Activated T-helper 1 cell treated with Interleukin-2 at 50 U/mL for 16 hours (primary cell): ENCODE results near the gene CNN3.

Experiments used
- DNase-seq: peaks from one replicate; pipeline ENCODE4 v3.0.0-alpha.2; 2020; ENCODE audit warnings: low read depth

CNN3 gene

GRCh38 chr1:94926915-94927404 is at the start of gene CNN3:
CNN3 (minus strand) TSS chr1:94927110; CDS start chr1:94926894, 216 bp downstream.
- peak; percentile 43 for DNase-seq

DNA sequence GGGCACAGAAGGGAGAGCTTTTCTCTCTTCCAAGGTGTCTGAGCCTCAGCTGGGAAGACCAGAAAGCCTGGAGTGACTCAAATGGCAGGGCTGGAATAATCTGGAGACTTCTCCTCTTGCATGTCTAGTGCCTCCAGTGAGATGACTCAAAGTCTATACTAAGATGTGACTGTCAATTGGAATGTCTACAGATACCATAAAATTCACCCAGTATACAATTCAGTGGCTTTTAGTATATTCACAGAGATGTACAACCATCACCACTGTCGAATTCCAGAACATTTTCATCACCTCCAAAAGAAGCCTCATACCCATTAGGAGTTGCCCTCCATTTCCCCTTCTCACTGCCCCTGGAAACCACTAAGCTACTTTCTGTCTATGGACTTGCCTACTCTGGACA is 47.9 kb upstream of the CNN3 start:
- no peak for DNase-seq

GRCh38 chr1:94974241-94974640 is 47.3 kb upstream of the CNN3 start:
- DNase-seq: no peak

- DNase-seq: no peak
These were observed 46.5 kb upstream of the CNN3 start for GRCh38 chr1:94973309-94973922.

GRCh38 chr1:94971491-94971924 is 44.6 kb upstream of the CNN3 start:
- DNase-seq: no peak

DNA sequence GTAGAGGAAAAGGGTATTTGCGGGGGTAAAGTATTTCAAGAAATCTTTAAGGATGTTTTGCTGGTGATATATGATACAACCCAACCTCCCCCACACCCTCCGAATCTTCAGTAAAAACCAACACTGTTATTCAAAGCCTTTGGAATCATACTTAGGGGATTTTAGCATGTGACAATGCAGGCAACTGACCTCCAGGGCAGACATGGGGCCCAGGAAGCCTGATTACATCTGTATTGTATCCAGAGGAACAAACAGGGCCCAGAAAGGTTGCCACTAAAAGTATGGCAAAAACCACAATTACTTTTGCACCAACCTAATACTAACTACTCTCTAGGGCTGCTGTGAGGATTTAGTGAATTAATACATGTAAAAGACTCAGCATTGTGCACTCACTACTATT is 43.9 kb upstream of the CNN3 start:
- DNase-seq: no peak

DNA sequence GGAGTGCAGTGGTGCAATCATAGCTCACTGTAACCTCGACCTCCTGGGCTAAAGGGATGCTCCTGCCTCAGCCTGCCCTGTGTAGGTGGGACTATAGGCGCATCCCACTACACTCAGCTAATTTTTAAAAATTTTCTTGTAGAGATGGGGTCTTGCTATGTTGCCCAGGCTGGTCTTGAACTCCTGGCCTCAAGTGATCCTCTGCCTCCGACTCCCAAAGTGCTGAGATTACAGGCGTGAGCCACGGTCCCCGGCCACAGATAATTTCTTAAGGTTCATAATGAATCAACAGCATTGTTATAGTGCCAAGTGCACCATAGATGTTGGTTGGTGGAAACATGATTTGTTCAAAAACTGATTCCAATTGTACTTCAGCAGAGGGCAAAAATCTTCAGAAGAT is 42.2 kb upstream of the CNN3 start:
- DNase-seq: no peak

GRCh38 chr1:94966033-94966432 is 39.1 kb upstream of the CNN3 start:
- no peak for DNase-seq

DNA sequence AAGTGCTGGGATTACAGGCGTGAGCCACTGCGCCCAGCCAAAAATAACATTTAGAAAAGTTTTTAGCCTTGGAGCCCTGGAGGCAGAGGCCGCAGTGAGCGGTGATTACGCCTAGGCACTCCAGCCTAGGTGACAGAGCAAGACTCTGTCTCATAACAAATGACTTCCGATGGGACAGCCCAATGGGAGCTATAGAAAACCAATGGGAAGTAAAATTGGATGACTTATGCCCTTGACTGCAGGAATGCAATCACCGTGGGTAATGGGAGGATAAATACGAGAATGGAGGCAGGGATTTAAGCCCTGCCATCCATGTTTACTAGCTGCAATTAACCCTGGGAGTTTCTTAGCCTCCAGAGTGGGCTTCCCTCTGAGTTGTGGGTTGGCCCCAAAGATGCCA is 37.0 kb upstream of the CNN3 start:
- no peak for DNase-seq

DNA sequence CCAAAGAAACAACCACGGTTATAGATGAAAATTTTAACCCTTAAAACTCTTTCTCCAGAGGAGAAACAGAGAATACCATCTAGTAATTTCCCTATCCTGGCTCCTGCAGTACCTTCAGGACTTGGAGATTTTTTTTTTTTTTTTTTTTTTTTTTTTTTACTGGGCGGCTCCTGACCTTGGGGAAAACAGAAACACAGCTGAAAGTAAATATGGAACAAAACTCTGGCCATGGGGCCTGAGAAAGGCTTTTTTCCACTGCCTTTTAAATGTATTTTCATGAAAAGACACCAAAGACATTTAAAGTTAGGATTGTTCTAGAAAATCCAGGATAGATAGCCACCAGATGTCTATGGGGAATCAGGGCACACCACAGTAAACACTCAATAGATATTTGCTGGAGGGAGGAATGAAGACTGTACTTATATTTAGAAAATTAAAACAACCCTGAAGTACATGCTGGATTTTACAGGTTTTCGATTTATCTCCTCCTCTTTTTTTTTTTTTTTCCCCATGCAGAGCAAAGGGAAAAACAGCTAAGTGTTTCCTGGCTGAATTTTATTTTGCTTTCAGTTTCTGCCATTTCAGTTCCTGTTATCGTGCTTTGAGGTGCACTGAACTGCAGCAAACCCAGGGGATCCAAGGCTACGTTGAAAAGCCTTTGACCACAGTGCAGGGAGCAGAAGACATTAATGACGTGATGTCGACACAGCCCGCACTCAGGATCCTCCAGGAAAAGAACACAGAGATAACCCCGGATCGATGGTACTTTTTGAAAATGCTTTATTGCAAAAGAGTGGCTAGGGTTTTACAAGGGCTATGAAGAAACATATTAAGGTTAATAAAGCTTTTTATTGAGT is 35.7 kb upstream of the CNN3 start:
- DNase-seq: no peak

DNA sequence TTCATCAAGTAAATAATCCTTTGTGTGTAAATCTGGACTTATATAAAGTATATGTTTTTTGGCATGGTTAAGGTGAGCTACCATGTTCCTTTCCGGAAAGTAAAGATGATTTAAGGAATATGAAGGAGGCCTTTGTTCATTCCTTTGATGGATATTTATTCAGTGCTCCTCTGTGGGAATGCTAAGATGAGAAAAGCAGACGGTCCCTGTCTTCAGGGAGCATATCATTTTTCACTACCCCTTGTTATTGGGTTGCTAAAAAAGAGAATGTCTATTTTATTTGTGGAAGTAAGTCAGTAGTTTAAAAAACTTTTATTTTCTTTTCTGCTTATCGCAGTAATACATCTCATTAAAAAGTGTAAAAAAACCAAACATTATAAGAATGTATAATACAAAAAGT is 35.1 kb upstream of the CNN3 start:
- no peak for DNase-seq

DNA sequence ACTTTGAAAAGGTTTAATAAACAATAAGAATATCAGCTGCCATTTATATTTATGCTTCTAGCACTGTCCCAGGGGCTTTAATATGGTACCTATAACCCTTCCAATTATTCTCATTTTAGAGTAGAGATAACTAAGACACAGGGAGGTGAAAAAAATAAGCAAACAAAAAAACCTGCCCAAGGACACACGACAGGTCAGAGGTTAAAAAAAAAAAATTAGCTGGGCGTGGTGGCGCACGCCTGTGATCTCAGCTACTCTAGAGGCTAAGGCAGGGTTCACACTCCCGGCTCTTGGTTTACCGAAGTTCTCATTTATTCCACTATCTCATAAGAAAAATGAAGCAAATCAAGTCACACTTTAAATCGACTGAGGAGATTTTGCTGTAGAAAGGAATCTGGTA is 34.7 kb upstream of the CNN3 start:
- DNase-seq: no peak

- no peak for DNase-seq
These were observed 31.2 kb upstream of the CNN3 start for GRCh38 chr1:94958081-94958480.

DNA sequence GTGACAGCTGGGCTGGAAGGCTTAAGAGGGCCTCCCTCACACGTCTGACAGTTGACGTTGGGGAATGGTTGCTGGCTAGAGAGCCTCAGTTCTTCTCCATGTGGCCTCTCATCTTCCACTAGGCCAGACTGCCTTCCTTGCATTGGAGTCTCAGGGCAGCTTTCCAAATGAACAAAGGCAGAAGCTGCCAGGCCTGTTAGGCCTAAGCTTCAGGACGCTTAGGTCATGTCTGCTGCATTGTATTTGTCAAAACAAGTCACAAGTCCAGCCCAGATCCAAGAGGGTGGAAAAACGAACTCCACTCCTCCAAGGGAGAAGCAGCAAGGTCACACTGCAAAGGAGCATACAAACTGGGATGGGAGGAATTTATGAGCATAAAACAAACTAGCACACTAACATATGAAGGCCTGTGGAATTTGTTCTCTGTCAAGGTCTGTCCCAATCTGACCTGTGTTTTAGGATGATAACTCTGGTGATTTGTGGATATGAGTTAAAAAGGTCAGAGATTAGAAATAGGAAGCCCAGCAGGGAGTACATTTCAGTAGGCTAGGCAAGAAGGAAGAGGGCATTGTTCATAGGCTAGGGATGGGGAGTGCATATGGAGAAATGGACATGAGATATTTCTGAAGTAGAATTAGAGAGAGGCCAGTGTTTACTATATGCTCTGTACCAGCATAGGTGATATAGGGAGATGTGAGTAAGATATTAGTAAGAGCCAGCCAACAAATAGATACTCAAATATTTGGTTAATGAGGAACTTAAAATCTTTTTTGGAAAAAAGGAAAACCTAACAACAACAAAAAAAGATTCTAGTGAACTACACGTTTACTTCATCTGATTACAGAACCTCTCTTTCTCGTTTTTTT is 29.1 kb upstream of the CNN3 start:
- no peak for DNase-seq

- DNase-seq: no peak
These were observed 27.6 kb upstream of the CNN3 start for GRCh38 chr1:94954263-94955220.

- DNase-seq: no peak
These were observed 26.8 kb upstream of the CNN3 start for GRCh38 chr1:94953746-94954145.

GRCh38 chr1:94953107-94953506 is 26.2 kb upstream of the CNN3 start:
- no peak for DNase-seq

DNA sequence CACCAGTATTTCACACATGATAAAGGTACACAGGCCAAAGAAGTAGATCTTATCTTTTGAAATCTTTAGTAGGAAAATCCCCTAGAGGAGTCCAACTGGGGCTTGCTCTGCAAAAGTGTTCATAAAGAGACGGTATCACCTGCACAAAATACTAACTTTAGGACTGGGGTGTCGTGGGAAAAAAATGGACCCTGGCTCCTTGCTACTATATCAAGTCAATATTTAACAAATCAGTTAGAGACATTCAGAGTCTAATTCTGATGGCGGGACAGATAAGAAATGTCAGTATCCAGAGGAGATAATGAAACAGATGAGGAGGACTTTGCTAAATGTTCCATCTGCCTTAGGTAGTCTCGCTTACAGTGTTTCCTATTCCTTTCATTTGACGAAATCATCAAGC is 25.6 kb upstream of the CNN3 start:
- no peak for DNase-seq

DNA sequence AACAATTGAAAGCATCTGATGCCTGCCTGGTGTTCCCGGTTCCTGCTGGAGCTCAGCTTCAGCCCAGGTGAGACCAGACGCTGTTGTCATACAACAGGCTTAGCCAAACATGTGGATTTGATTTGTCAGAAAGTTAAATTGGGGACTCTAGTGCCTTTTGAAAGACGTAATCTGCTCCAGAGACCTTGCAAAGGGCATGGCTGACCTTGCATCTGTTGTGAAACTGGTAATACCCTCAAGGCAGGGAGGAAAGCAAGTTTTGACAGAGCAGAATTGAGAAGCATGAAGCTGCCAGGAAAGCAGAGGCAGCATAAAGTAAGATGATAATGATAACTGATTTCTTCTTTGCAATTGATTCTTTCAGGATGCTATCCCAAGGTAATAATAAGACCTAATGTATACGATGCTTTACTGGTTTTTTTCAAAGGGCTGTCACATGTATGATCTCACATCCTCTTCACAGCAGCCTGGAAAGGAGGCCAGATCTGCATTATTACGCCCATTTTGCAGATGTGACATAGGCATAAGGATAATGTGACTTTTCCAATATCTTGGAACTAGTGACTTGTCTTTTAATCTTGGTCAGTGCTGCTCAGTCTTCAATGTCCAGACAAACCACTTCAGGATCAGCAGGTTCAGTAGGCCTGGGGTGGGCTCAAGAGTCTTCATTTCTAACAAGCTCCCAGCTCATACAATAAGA is 24.7 kb upstream of the CNN3 start:
- no peak for DNase-seq

- DNase-seq: no peak
These were observed 24.1 kb upstream of the CNN3 start for GRCh38 chr1:94951046-94951445.
